Trophoblast cell (in vitro differentiated cells and primary cell): ENCODE data around the gene TTC28.

Source experiments
- DNase-seq, 2 donors: peaks; one replicate each; pipeline ENCODE4 v3.0.0-alpha.2; 2016
- H2AFZ ChIP-seq: 2 replicates; pipeline ENCODE4 v1.6.1; 2013; ENCODE audit warnings: low read length, moderate library complexity, mild to moderate bottlenecking; ENCODE audit not compliant: insufficient read depth, poor library complexity
- H2AK5ac ChIP-seq: 2 replicates; pipeline ENCODE4 v1.6.1; 2013; ENCODE audit warnings: mild to moderate bottlenecking, low read length
- H2BK120ac ChIP-seq: 2 replicates; pipeline ENCODE4 v1.6.1; 2013; ENCODE audit warnings: low read length, mild to moderate bottlenecking, moderate library complexity; ENCODE audit not compliant: insufficient read depth, poor library complexity
- H2BK12ac ChIP-seq: 2 replicates; pipeline ENCODE4 v1.6.1; 2013; ENCODE audit warnings: mild to moderate bottlenecking, low read length, moderate library complexity
- H2BK5ac ChIP-seq: 2 replicates; pipeline ENCODE4 v1.6.1; 2013; ENCODE audit warnings: low read length, low read depth, moderate library complexity, mild to moderate bottlenecking; ENCODE audit not compliant: poor library complexity
- H3K14ac ChIP-seq: 2 replicates; pipeline ENCODE4 v1.6.1; 2013; ENCODE audit warnings: mild to moderate bottlenecking, low read length
- H3K18ac ChIP-seq: 2 replicates; pipeline ENCODE4 v1.6.1; 2013; ENCODE audit warnings: mild to moderate bottlenecking, low read length
- H3K23ac ChIP-seq: 2 replicates; pipeline ENCODE4 v1.6.1; 2013; ENCODE audit warnings: low read length
- H3K27ac ChIP-seq: 2 replicates; pipeline ENCODE4 v1.5.1; 2013; ENCODE audit warnings: low read depth, mild to moderate bottlenecking, inconsistent platforms, low read length, moderate library complexity
- H3K27me3 ChIP-seq: 2 replicates; pipeline ENCODE4 v1.6.1; 2013; ENCODE audit warnings: inconsistent platforms, mild to moderate bottlenecking, low read length, moderate library complexity; ENCODE audit not compliant: insufficient read depth
- H3K36me3 ChIP-seq, 2 experiments: 1 replicate in 1 of 2; 2 replicates in 1 of 2; pipeline ENCODE4 v1.6.1; 2013; ENCODE audit warnings: low read length in 2 of 2, mild to moderate bottlenecking in 2 of 2, moderate library complexity in 1 of 2; ENCODE audit not compliant: insufficient read depth in 2 of 2, control insufficient read depth in 1 of 2
- H3K4ac ChIP-seq: 2 replicates; pipeline ENCODE4 v1.6.1; 2013; ENCODE audit warnings: low read depth, mild to moderate bottlenecking, low read length, moderate library complexity
- H3K4me1 ChIP-seq, 2 experiments: 1 replicate in 1 of 2; 2 replicates in 1 of 2; pipeline ENCODE4 v1.6.1; 2013; ENCODE audit warnings: low read length in 2 of 2, mild to moderate bottlenecking in 2 of 2, moderate library complexity in 1 of 2; ENCODE audit not compliant: insufficient read depth in 2 of 2, control insufficient read depth in 1 of 2
- H3K4me2 ChIP-seq: 2 replicates; pipeline ENCODE4 v1.6.1; 2013; ENCODE audit warnings: inconsistent platforms, mild to moderate bottlenecking, low read length, moderate library complexity
- H3K4me3 ChIP-seq: 2 replicates; pipeline ENCODE4 v1.5.1; 2013; ENCODE audit warnings: mild to moderate bottlenecking, low read depth, low read length, inconsistent platforms
- H3K79me1 ChIP-seq: one replicate; pipeline ENCODE4 v1.6.1; 2013; ENCODE audit warnings: low read length
- H3K79me2 ChIP-seq: 2 replicates; pipeline ENCODE4 v1.6.1; 2013; ENCODE audit warnings: low read length, mild to moderate bottlenecking; ENCODE audit not compliant: control insufficient read depth, insufficient read depth, poor library complexity
- H3K9ac ChIP-seq: 2 replicates; pipeline ENCODE4 v1.6.1; 2013; ENCODE audit warnings: mild to moderate bottlenecking, low read length
- H3K9me3 ChIP-seq: 2 replicates; pipeline ENCODE4 v1.6.1; 2013; ENCODE audit warnings: low read depth, mild to moderate bottlenecking, control low read depth, inconsistent platforms, low read length; ENCODE audit not compliant: insufficient read depth
- H4K12ac ChIP-seq: 2 replicates; pipeline ENCODE4 v1.6.1; 2013; ENCODE audit warnings: low read depth, mild to moderate bottlenecking, low read length, moderate library complexity
- H4K8ac ChIP-seq: 2 replicates; pipeline ENCODE4 v1.6.1; 2013; ENCODE audit warnings: low read depth, mild to moderate bottlenecking, low read length, moderate library complexity
- H4K91ac ChIP-seq: one replicate; pipeline ENCODE4 v1.6.1; 2013; ENCODE audit warnings: low read depth, mild to moderate bottlenecking, low read length, moderate library complexity
- WGBS: extraction: QIAGEN DNeasy Blood & Tissue Kit; methylation state at CpG from one replicate; pipeline ENCODE4 v1.1.7; 2013; ENCODE audit warnings: missing lambda C conversion rate; ENCODE audit not compliant: insufficient read length, insufficient coverage; ENCODE audit errors: extremely low coverage; 5-methylcytosine and 5-hydroxymethylcytosine counted together

The TTC28 gene

GRCh38 chr22:28129319-28129962 lies 550.2 kb downstream of the TTC28 start:
- Histone ChIP-seq H3K36me3 (no peaks in the 10 kb centered on the region), H3K23ac (no peak overlapping the region), H4K12ac (no peak overlapping the region), H3K14ac (no peak overlapping the region), H3K4me1 (no peaks in the 10 kb centered on the region), H2AK5ac (no peak overlapping the region), H4K8ac (no peak overlapping the region), H3K4me3 (no peak overlapping the region), H4K91ac (no peak overlapping the region), H3K9ac (no peak overlapping the region), H3K27ac (no peak overlapping the region), H3K4ac (no peak overlapping the region), H3K9me3 (peaks cover 4% of the 10 kb centered on the region), H2BK120ac (no peak overlapping the region), H3K79me2 (no peaks in the 10 kb centered on the region), H2BK5ac (no peak overlapping the region), H3K4me2 (no peak overlapping the region), H3K79me1 (no peaks in the 10 kb centered on the region), H2AFZ (no peak overlapping the region), H3K27me3 (no peaks in the 10 kb centered on the region), H2BK12ac (no peak overlapping the region), H3K18ac (no peak overlapping the region)
- DNase-seq: peak in 1 of 2 donors; percentile 17
- no CpG with 5 or more reads among the region's 7 CpGs for WGBS

GRCh38 chr22:28128827-28129226 lies 550.8 kb downstream of the TTC28 start:
- Histone ChIP-seq H2BK12ac (no peak overlapping the region), H4K91ac (no peak overlapping the region), H4K12ac (no peak overlapping the region), H3K23ac (no peak overlapping the region), H3K79me1 (no peaks in the 10 kb centered on the region), H3K4ac (no peak overlapping the region), H2BK120ac (no peak overlapping the region), H3K9ac (no peak overlapping the region), H3K27me3 (no peaks in the 10 kb centered on the region), H3K18ac (no peak overlapping the region), H3K79me2 (no peaks in the 10 kb centered on the region), H3K4me1 (no peaks in the 10 kb centered on the region), H3K27ac (no peak overlapping the region), H4K8ac (no peak overlapping the region), H3K14ac (no peak overlapping the region), H2BK5ac (no peak overlapping the region), H3K4me2 (no peak overlapping the region), H3K9me3 (peaks cover 4% of the 10 kb centered on the region), H2AK5ac (no peak overlapping the region), H3K36me3 (no peaks in the 10 kb centered on the region), H3K4me3 (no peak overlapping the region), H2AFZ (no peak overlapping the region)
- WGBS: no CpG with 5 or more reads among the region's 4 CpGs
- DNase-seq: peak in 1 of 2 donors; percentile 2

- H3K23ac ChIP-seq: no peak overlapping the region
- H3K9ac ChIP-seq: no peak overlapping the region
- no peak overlapping the region for H2AFZ ChIP-seq
- no peak for DNase-seq
- no peak overlapping the region for H3K4me2 ChIP-seq
- H4K12ac ChIP-seq: no peak overlapping the region
- no CpG with 5 or more reads among the region's 2 CpGs for WGBS
- no peaks in the 10 kb centered on the region for H3K36me3 ChIP-seq
- no peak overlapping the region for H2AK5ac ChIP-seq
- H3K4me1 ChIP-seq: no peaks in the 10 kb centered on the region
- no peak overlapping the region for H3K4ac ChIP-seq
- no peak overlapping the region for H4K8ac ChIP-seq
- H3K18ac ChIP-seq: no peak overlapping the region
- no peak overlapping the region for H3K14ac ChIP-seq
- H3K27me3 ChIP-seq: no peaks in the 10 kb centered on the region
- no peaks in the 10 kb centered on the region for H3K9me3 ChIP-seq
- no peaks in the 10 kb centered on the region for H3K79me2 ChIP-seq
- no peak overlapping the region for H4K91ac ChIP-seq
- H3K27ac ChIP-seq: no peak overlapping the region
- no peak overlapping the region for H2BK12ac ChIP-seq
- H2BK120ac ChIP-seq: no peak overlapping the region
- no peak overlapping the region for H2BK5ac ChIP-seq
- H3K4me3 ChIP-seq: no peak overlapping the region
- no peaks in the 10 kb centered on the region for H3K79me1 ChIP-seq
These were observed 553.8 kb downstream of the TTC28 start for GRCh38 chr22:28125799-28126198.

GRCh38 chr22:28123989-28124766 lies 555.5 kb downstream of the TTC28 start:
- H3K4me1 ChIP-seq: no peaks in the 10 kb centered on the region
- H3K4me3 ChIP-seq: no peak overlapping the region
- no peak overlapping the region for H3K14ac ChIP-seq
- no peaks in the 10 kb centered on the region for H3K79me2 ChIP-seq
- no peak overlapping the region for H2BK12ac ChIP-seq
- H3K23ac ChIP-seq: no peak overlapping the region
- H3K27ac ChIP-seq: no peak overlapping the region
- DNase-seq: no peak
- no peaks in the 10 kb centered on the region for H3K79me1 ChIP-seq
- H2AK5ac ChIP-seq: no peak overlapping the region
- H3K36me3 ChIP-seq: no peaks in the 10 kb centered on the region
- no peaks in the 10 kb centered on the region for H3K27me3 ChIP-seq
- H4K91ac ChIP-seq: no peak overlapping the region
- H3K4ac ChIP-seq: no peak overlapping the region
- no peak overlapping the region for H2BK120ac ChIP-seq
- H2AFZ ChIP-seq: no peak overlapping the region
- H4K8ac ChIP-seq: no peak overlapping the region
- no peaks in the 10 kb centered on the region for H3K9me3 ChIP-seq
- no peak overlapping the region for H3K4me2 ChIP-seq
- H3K18ac ChIP-seq: no peak overlapping the region
- no peak overlapping the region for H4K12ac ChIP-seq
- no peak overlapping the region for H2BK5ac ChIP-seq
- no CpG with 5 or more reads among the region's 1 CpG for WGBS
- no peak overlapping the region for H3K9ac ChIP-seq
